ENCODE data around the gene SGSM2.
A peak's percentile ranks its signal among the peaks of the same experiment; 100 is the strongest.

Gene SGSM2

GRCh38 chr17:2317796-2318195 lies 19.5 kb upstream of the SGSM2 start:
- H3K4me3 ChIP-seq (ENCODE audit: control insufficient read depth, low read depth, low read length), result no peak overlapping the region
- no peak for TF ChIP-seq CTCF (conservative IDR thresholded peaks at IDR 0.05; ENCODE audit: control insufficient read depth, insufficient read depth, low read depth, low read length)
- DNase-seq (ENCODE audit: low read depth), result no peak

DNA sequence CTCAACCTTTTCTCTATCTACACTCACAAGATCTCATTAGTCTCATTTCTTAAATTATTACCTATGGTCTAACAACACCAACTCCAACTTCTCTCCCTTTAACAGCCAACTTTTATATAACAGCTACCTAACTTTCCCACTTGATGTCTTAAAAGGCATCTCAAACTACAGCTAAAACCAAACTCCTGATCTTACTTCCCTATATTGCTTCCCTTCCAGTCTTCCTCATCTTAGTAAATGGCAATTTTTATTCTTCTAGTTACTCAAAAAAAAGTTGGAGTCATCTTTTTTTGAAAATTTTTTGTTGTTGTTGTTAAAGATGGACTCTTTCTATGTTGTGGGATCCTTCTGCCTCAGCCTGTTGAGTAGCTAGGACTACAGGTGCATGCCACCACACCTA lies 18.2 kb upstream of the SGSM2 start:
- H3K4me3 ChIP-seq (ENCODE audit: control insufficient read depth, low read depth, low read length), result no peak overlapping the region
- no peak for TF ChIP-seq CTCF (conservative IDR thresholded peaks at IDR 0.05; ENCODE audit: control insufficient read depth, insufficient read depth, low read depth, low read length)
- no peak for DNase-seq (ENCODE audit: low read depth)

- TF ChIP-seq CTCF (conservative IDR thresholded peaks at IDR 0.05; ENCODE audit: control insufficient read depth, insufficient read depth, low read depth, low read length), result no peak
- no peak for DNase-seq (ENCODE audit: low read depth)
- no peak overlapping the region for H3K4me3 ChIP-seq (ENCODE audit: control insufficient read depth, low read depth, low read length)
Measured at GRCh38 chr17:2321399-2321798, 15.9 kb upstream of the SGSM2 start.

DNA sequence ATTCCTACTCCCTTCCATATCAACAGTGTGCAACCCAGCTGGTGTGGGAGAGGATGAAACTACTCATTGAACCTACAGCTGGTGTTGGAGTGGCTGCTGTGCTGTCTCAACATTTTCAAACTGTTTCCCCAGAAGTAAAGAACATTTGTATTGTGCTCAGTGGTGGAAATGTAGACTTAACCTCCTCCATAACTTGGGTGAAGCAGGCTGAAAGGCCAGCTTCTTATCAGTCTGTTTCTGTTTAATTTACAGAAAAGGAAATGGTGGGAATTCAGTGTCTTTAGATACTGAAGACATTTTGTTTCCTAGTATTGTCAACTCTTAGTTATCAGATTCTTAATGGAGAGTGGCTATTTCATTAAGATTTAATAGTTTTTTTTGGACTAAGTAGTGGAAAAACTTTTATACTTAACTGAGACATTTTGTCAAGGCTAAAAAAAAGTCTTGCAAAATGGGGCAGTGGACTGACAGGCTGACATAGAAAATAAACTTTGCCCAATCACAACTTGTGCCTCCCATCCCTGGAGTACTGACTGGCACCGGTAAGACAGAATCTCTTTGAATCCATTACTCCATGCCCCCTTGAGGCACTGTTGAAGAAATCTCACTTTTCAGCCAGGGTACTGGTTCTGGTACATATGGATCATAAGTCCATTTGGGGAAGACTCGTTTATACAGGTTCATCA lies 13.5 kb upstream of the SGSM2 start:
- TF ChIP-seq CTCF (conservative IDR thresholded peaks at IDR 0.05; ENCODE audit: control insufficient read depth, insufficient read depth, low read depth, low read length), result no peak
- DNase-seq (ENCODE audit: low read depth), result no peak
- no peak overlapping the region for H3K4me3 ChIP-seq (ENCODE audit: control insufficient read depth, low read depth, low read length)

GRCh38 chr17:2331303-2331702 lies 6.0 kb upstream of the SGSM2 start:
- DNase-seq (ENCODE audit: low read depth), result peak; percentile 19
- no peak overlapping the region for H3K4me3 ChIP-seq (ENCODE audit: control insufficient read depth, low read depth, low read length)
- TF ChIP-seq CTCF (conservative IDR thresholded peaks at IDR 0.05; ENCODE audit: control insufficient read depth, insufficient read depth, low read depth, low read length), result no peak

DNA sequence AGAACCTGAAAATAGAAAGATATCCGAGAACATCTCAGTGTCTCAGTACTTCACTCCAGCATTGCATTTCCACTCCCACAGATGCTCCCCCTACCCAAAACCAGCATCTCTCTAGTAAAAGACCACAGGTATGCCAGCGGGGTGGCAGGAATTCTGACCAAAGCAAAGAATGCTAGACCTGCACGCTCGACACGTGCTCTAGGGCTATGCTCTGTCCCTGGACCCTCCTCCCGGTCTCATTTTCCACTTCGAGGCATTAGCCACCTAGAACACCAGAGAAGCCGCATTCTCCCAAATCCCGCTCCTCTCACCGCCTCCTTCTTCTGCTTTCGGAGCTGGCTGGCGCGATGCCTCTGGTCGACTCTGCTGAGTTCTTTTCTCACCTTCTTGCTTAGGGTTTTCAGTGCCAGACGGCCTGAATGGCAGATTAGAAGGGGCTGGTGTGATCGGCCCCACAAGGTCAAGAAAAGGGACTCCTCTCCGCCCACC lies 1.5 kb upstream of the SGSM2 start:
- no peak for DNase-seq (ENCODE audit: low read depth)
- TF ChIP-seq CTCF (conservative IDR thresholded peaks at IDR 0.05; ENCODE audit: control insufficient read depth, insufficient read depth, low read depth, low read length), result no peak
- peak overlapping the region; percentile 97 for H3K4me3 ChIP-seq (ENCODE audit: control insufficient read depth, low read depth, low read length)
